ENCODE data around the gene CDHR5. TPM values are rescaled to one million over a fixed set of nuclear protein-coding genes. Genes with fewer than 3 reads are reported as not detected.
"Not testable (repeated sequence)": the region's sequence is repeated elsewhere in the genome, so short reads cannot be mapped to it uniquely, and the experiment has no call there.

CDHR5 gene
- polyA plus RNA-seq, 4 donors, result 2.1 to 50.6 (median 33.0) TPM

DNA sequence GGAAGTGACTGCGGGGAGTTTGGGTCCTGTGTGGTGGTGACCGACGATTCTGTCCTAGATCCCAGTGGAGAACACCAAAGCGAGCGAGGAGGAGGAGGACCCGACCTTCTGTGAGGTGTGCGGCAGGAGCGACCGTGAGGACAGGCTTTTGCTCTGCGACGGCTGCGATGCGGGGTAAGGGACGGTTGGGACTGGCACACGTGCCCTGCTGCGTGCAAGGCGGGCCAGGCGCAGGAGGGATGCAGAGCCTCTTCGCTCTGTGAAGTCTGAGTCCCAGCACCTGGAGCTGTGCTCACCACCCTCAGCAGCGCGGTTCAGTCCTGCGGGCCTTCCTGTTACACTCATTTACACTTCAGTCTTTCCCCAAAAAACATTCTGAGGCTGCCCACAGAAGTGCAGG is 32.3 kb downstream of the CDHR5 start:
- no peak for DNase-seq (ENCODE audit: low read depth in 4 of 4, low spot score in 3 of 4)

DNA sequence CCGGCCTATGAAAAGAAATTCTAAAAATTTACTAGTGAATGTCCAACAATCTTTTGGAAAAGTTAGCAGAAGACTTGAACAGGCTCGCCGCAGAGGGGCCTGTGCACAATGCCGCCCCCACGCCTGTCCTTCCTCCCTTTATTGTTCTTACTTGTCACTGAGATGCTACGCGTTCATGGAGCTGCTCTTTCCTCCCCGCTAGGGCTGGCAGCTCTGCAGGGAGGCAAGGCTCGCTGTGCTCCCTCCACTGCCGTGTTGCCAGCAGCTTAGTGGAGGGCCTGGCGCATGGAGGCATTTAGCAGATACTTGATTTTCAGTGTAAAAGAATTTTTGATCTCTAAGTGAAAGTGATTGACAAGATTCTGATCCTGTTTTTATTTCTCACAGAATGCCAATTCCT is 33.8 kb downstream of the CDHR5 start:
- DNase-seq (ENCODE audit: low read depth in 4 of 4, low spot score in 3 of 4), result no peak

DNA sequence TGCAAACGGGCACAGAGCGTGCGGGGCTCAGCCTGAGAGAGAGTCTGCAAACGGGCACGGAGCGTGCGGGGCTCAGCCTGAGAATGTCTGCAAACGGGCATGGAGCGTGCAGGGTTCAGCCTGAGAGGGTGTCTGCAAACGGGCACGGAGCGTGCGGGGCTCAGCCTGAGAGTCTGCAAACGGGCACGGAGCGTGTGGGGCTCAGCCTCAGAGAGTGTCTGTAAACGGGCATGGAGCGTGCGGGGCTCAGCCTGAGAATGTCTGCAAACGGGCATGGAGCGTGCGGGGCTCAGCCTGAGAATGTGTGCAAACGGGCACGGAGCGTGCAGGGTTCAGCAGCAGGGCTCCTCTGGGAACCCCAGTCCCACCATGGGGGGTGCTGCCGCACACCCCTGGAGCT is 35.0 kb downstream of the CDHR5 start:
- DNase-seq (ENCODE audit: low read depth in 4 of 4, low spot score in 3 of 4), result no peak

DNA sequence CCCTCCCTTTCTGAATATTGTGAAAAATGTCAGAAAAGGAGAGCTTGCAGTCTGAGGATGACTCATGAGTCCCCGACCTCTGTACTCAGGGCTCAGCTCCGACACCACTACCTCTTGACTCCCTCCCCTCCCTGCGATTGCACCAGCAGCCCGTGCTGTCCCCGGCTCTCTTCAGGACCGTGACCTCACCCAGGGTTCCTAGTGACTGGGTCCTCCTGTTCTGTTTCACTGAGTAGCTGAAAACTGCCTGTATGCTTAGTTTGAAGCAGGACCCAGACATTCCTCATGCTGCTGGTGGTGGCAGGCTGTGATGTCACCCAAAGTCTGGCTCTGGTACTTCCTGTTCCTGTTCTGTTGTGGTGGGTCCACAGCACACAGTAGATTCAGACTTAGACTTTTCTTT is 36.8 kb downstream of the CDHR5 start:
- no peak for DNase-seq (ENCODE audit: low read depth in 4 of 4, low spot score in 3 of 4)

DNA sequence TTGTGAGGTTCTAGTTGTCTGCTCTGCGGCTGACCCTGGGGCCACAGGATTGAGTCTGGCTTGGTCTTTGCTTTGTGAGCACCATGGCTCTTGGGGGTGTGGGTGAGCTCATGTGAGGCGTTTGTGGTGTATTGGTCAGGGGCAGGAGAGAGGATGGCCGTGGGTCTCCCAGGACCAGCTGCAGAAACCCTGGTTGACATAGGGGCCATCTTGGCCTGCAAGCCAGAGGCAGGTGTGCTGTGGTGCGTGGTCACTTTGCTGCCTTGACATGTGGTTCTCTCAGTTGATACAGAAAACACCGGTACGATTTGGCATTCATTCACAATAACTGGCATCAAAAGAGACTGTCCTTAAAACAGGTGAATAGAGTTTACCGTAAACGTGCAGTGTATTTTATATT is 37.2 kb downstream of the CDHR5 start:
- DNase-seq (ENCODE audit: low read depth in 4 of 4, low spot score in 3 of 4), result no peak

DNA sequence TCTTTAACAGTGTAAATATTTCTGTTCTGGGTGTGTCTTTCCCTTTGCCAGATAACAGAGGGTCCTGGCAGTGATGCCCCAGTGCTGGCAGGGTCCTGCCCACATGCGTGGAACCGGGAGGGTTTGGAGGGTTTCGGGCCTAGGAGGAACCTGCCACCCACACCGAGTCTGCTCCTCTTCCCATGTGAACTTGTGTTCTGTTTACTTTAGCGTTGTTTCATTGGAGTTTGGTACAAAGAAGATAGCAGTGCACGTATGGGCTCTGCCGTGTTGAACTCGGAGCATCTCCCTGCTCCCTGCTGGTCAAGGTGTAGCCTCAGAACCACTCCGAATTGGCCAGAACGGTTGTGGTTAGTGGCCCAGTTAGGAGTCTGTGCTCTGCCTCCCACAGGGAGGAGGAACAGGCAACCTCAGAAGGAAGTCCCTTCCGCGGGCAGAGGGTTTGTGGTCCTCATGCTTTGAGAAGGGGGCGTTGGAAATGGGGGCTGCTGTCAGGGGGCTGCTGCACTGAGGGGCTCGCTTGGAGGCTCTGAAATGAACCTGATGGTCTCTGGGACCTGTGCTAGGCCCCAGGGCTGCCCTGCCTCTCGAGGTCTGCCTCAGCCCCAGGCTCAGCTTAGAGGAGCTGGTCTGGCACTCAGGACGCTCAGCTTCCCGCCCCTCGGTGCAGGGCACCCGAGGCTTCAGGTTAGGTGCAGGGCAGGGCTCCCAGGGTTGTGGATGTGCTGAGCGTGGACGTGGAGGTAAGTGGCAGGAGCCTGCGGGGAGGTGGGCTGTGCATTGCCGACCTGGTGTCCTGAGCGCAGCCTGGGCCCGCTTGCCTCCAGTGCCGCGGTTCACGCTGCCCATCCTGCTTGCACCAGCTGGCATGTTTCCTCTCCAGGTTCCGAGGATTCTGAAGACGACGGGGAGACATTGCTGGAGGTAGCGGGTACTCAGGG is 38.1 kb downstream of the CDHR5 start:
- no peak for DNase-seq (ENCODE audit: low read depth in 4 of 4, low spot score in 3 of 4)

DNA sequence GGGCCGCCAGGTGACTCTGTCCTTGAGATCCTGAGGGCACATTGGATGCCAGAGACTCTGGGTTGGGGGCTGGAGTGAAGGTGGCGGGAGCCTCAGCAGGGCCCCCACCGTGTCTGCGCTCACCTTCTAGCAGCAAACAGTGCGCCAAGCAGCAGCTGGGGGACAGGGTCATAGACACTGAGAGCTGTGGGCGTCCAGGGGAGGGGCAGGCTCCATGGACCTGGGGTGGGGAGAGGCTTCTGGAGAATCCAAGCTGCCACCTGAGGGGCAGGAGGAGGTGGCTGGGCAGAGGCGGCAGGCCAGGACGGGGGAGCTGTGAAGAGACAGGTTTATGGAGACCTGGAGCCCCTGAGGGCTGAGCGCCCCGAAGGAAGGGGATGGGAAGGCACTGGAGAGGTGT is 40.5 kb downstream of the CDHR5 start:
- DNase-seq (ENCODE audit: low read depth in 4 of 4, low spot score in 3 of 4), result no peak

DNA sequence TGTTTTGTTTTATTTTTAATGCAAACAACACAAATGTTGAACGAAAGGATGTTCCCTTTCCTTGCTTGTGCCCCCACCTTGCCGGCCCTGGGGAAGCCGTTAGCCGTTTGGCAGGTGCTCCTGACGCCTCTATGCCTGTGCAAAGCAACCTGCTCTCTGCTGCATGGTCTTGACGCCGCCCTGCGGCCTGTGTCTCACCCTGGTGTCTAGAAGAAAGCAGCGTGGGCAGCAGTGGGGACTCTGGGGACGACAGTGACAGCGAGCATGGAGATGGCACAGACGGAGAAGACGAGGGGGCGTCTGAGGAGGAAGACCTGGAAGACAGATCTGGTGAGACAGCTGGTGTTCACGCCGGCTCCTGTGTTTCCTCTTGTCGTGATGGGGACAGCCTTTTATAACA is 43.0 kb downstream of the CDHR5 start:
- no peak for DNase-seq (ENCODE audit: low read depth in 4 of 4, low spot score in 3 of 4)

DNA sequence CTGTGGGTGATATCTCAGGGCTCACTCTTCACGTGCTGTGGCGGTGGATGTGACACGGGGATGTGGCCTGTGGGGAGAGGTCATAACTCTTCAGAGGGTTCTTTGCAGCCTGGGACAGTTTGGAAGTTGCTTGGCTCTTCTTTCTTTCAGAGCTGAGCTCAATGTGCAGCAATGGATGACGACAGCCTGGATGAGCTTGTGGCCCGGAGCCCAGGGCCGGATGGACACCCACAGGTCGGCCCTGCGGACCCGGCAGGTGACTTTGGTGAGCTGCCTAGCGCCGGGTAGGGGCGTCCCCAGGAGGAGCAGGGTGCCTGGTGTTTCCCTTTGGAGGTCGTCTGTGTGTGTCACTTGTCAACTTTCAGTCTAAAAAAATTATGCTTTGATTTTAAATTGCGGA is 43.4 kb downstream of the CDHR5 start:
- no peak for DNase-seq (ENCODE audit: low read depth in 4 of 4, low spot score in 3 of 4)

DNA sequence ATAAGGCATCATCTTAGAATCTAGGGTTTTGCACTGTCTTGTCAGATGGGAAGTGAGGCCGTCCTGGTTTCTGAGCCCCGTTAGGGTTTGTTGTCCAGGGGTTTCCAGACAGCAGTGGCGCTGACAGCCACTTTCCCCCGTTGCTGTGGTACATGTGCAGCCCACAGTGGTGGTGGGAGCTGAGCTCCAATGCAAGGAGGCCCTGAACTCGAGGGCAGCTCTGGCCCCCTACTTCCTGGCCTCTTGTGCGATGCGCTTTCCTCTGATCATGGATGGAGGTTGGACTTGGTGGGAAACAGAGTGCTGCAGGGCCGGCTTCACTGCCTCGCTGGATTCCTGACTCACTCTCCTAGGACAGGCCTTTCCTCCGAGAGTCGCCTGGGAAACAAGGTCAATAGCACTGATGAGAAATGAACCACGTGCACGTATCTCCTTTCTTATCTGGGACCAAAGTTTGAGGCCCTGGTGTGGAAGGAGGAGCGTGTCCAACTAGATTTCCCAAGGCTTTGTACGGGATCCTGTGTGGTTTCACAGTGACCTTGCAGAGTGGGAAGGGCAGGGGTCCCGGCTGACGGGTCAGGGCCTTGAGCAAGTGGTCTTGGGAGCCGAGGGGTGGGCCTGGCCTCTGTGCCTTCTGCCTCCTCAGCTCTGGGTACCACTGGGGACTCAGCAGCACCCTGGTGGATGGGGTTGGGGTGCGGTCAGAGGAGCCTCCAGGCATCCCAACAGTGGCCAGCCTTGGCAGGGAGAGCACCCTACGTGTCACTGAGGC is 44.7 kb downstream of the CDHR5 start:
- DNase-seq (ENCODE audit: low read depth in 4 of 4, low spot score in 3 of 4), result no peak

DNA sequence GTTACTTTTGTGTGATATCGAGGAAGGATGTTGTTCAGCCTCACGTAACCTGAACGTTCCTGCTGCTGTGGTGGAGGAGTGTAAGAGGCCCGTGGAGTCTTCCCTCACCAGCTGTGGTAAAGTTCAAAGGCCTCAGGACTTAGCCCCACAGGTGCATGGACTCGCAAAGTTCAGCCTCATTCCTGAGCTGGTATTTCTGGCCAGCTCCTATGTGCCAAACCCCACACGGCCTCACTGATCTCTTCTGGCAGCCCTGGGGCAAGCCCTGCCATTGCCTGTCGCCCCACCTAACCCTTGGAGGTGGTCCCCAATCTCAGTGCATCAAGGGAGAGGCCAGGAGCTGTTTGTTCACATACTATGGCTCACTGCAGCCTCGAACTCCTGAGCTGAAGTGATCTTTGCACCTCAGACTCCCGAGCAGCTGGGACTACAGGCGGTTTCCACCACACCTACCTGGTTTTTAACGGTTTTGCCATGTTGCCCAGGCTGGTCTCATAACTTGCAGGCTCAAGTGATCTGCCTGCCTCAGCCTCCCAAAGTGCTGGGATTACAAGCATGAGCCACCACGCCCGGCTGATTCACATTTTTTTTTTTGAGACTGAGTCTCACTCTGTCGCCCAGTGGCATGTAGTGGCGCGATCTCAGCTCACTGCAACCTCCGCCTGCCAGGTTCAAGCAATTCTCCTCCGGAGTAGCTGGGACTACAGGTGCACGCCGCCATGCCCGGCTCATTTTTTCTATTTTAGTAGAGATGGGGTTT is 46.3 kb downstream of the CDHR5 start:
- DNase-seq (ENCODE audit: low read depth in 4 of 4, low spot score in 3 of 4), result no peak

DNA sequence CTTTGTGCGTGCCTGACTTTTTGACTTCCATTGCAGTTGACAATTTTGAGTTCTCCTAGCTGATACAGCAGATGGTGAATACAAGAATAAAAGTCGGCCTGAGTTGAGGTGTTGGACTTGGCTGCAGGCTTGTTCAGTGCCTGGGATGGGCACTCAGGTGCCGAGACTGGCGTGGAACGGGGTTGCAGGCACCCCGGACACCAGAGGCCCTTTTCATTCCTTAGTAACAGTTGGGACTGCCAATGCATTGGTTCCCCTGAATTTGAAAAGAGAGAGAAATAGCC is 47.2 kb downstream of the CDHR5 start:
- no peak for DNase-seq (ENCODE audit: low read depth in 4 of 4, low spot score in 3 of 4)

DNA sequence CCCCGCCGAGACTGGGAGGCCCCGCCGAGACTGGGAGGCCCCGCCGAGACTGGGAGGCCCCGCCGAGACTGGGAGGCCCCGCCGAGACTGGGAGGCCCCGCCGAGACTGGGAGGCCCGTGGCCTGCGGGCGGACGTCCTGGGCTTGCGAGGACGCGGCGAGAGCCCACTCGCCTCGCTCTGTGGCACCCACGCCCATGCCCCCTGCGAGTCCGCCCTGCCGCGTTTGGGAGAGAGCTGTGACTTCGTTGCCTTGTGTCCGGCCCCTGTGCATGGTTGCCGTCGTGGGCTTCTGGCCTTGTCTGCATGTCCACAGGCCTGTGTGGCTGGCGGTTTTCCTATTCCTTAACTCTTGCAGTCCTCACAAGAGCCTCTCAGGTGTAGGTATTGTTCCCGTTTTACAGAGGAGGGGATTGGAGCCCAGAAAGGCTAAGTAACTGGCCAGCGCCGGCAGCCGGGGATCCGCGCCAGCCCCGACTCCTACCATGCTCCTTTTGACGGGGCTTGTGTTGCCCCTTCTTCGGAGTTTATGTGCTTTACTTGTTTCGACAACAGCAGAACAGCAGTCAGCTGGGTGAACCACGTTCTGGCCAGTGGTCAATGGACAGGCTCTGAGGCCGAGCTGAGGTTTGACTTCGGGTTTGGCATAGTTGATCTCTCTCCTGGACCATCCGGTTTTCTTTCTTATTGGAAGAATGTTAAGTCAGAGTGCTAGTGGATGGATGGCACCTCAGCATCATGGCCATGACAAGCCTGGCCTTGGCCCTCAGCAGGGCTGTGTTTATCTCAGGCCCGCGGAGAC is 47.7 kb downstream of the CDHR5 start:
- DNase-seq (ENCODE audit: low read depth in 4 of 4, low spot score in 3 of 4), result no peak

DNA sequence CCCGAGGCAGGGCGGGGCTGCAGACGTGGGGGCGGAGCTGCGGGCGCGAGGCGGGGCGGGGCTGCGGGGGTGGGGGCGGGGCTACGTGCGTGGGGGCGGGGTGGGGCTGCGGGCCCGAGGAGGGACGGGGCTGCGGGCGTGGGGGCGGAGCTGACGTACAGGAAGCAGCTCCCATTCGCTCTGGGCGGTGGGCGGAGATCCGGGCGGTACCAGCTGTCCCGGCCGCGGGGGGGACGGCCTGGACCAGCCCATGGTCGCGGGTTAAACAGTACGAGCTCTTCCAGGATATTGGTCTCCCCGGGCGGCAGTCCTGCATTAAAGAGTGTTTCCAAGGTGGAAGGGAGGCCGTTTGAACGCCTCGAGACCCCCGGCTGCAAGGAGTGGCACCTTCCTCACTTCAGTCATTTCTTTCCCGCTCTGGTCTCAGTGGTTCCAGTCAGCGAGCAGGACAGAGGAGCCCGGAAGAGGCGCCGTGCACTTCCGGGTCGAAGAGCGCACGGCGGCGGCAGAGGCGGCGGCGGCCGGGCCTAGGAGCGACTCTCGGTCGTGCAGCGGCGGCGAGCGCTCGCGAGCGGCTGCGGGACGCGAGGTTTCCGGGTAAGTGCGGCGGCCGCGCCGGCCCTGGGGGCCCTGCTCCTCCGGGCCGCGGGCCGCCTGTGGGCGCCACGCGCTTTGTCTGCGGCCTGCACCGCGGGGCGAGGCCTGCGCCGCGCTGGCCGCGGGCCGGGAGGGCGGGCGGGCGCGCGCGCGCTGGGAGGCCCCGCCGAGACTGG is 48.6 kb downstream of the CDHR5 start, which contains the start of gene PHRF1:
PHRF1 (plus strand) TSS at position 475 of the 773 bp plus-strand sequence. CDS start 5,043 bp downstream, outside the sequence.
- DNase-seq (ENCODE audit: low read depth in 4 of 4, low spot score in 3 of 4), result peak; percentile 83 to 88 (median 86)

DNA sequence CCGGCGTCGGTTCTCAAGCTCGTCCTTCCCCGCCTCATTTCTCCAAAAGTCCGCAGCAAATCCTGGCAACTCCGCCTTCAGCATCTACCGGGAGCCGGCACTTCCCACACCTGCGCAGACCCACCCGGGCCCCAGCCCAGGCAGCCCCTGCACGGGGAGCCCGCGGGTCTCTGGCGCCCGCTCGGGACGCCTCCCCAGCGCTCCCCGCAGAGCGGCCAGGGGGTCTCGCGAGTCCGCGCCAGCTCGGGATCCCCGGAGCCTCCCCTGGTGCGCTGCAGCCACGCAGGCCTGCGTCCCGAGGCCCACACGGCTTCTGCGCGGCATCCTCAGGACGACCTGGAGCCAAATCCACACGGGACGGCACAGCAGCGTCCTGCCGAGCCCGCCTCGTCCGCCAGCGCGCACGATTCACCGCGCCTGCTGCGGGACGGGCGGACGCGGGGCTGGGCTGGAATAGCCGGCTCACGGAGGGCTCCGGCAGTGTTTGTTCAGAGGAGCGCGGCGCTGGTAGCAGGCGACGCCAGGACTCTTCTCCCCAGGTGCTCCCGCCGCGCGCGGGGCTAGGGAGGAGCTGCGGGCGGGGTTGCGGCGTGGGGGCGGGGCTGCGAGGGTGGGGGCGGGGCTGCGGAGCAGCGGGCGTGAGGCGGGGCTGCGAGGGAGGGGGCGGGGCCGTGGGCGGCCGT is 49.3 kb downstream of the CDHR5 start:
- peak in 1 of 4 donors; percentile 56 for DNase-seq (ENCODE audit: low read depth in 4 of 4, low spot score in 3 of 4)

DNA sequence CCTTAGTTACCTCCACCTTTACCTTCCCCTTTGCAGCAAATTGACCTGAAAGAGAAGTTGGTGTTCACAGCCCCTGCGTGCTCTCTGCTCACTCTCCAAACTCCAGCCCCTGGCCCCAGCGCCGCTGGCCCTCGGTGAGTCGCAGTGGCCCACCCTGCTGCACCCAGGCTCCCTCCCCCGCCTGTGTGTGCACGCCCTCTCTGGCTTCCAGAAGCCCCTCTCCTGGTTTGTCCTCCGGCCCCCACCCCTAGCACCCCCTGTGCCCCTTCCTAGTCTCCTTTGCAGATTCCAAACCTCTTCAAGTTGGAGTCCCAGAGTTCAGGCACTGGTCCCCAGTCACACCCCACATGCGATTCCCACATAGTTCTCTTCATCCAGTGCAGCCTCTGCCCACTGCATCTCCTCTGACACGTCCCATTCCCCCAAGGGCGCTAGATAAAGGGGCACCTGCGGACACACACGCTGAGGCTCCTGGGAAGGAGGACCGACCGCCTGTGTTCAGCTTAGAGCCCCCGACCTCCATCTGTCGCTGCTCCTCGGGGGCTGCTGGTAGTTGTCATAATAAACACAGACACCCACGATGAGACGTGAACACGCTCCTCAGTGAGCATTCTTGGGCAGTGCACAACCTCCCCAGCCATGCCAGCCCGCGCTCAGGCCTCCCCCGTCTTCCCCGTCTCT is 50.0 kb downstream of the CDHR5 start:
- DNase-seq (ENCODE audit: low read depth in 4 of 4, low spot score in 3 of 4), result no peak

DNA sequence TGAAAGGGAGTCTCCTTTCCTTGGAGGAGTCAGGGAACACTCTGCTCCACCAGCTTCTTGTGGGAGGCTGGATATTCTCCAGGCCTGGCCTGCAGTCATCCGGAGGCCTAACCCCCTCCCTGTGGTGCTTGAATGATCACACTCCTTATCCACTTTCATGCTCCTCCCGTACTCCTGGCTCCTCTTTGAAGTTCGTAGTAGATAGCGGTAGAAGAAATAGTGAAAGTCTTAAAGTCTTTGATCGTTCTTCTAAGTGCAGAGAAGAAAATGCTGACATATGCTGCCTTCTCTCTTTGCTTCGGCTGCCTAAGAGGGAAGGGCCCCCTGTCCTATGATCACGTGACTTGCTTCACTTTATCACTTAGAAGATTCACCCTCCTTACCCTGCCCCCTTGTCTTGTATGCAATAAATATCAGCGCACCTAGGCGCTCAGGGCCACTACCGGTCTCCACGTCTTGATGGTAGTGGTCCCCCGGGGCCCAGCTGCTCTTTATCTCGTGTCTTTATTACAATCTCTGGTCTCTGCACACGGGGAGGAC is 50.7 kb downstream of the CDHR5 start:
- DNase-seq (ENCODE audit: low read depth in 4 of 4, low spot score in 3 of 4), result not testable (repeated sequence)

DNA sequence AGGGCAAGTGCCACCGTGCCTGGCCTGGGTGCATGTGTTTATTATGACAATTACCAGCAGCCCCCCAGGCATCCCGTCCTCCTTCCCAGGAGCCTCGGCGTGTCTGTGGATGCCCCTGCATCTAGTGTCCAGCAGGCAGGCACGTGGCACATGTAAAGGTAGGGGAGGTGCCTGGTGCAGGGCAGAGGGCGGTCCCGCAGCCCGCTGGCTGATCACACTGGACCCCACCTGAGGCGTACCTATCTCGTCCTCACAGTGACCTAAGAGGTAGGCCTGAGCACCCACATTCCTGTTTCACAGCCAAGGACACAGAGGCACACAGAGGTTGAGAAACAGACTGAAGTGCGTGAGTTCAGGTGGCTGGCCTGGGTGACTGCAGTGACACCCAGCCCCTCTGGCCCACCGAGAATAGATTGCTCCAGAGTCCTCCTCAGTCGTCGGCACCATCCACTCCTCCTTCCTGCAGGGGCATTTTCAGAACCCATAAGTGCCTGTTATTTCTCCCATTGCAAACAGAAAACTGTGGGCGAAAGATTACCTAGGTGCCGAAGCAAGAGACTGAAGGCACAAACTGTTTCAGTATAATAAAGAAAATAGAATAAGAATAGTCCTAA is 51.5 kb downstream of the CDHR5 start:
- no peak for DNase-seq (ENCODE audit: low read depth in 4 of 4, low spot score in 3 of 4)
